Gastrocnemius medialis (tissue), 4 donors: ENCODE results near the gene S100A7A. TPM values are rescaled to one million over a fixed set of nuclear protein-coding genes. Genes with fewer than 3 reads are reported as not detected.

ENCODE experiments used
- ATAC-seq, 2 donors: fragments of 150-250 bp; one replicate each; pipeline ENCODE4 v1.9.1; 2016
- DNase-seq, 2 donors: peaks; one replicate each; pipeline ENCODE4 v3.0.0-alpha.2; 2019
- H3K27ac ChIP-seq, 4 donors: fragments of 200-600 bp; sonication (generic); 1 replicate in 1 of 4; 2 replicates in 3 of 4; pipeline ENCODE4 v1.5.1; 2016 to 2018; ENCODE audit warnings: mild to moderate bottlenecking in 2 of 4, moderate library complexity in 1 of 4
- H3K27me3 ChIP-seq, 3 donors: fragments of 200-600 bp; sonication (generic) in 2 of 3; 1 replicate in 1 of 3; 2 replicates in 2 of 3; pipeline versions ENCODE4 v1.5.1 to v1.6.0; 2016 to 2019; ENCODE audit warnings: mild to moderate bottlenecking in 1 of 3, moderate library complexity in 1 of 3
- H3K36me3 ChIP-seq, 2 donors: fragments of 200-600 bp; sonication (generic) in 1 of 2; one replicate each; pipeline ENCODE4 v1.5.1; 2017 to 2018
- H3K4me1 ChIP-seq, 2 donors: fragments of 200-600 bp; sonication (generic) in 1 of 2; one replicate each; pipeline ENCODE4 v1.5.1; 2016 to 2017; ENCODE audit warnings: mild to moderate bottlenecking in 2 of 2
- H3K4me3 ChIP-seq, 4 donors: fragments of 200-600 bp; sonication (generic) in 3 of 4; 1 replicate in 1 of 4; 2 replicates in 3 of 4; pipeline ENCODE4 v1.5.1; 2016 to 2019; ENCODE audit warnings: mild to moderate bottlenecking in 2 of 4
- H3K9me3 ChIP-seq, 3 donors: fragments of 200-600 bp; sonication (generic) in 2 of 3; 1 replicate in 1 of 3; 2 replicates in 2 of 3; pipeline ENCODE4 v1.5.1; 2016 to 2019
- POLR2A ChIP-seq, 2 donors: fragments of 450-650 bp; IDR thresholded peaks; one replicate each; pipeline ENCODE4 v1.6.1; 2017; ENCODE audit warnings: antibody characterized with exemption in 2 of 2, mild to moderate bottlenecking in 2 of 2, moderate library complexity in 2 of 2
- in situ Hi-C, 4 donors: fragments of 200-750 bp; cut with MboI; loops; one replicate each; pipeline versions ENCODE4 v1.15.0 to v1.8.0; 2017; ENCODE audit warnings: low sequenced_read_pairs in 4 of 4
- intact Hi-C: fragments of 100-400 bp; cut with DNase I; formaldehyde crosslinking; loops from one replicate; pipeline ENCODE4 v1.15.1; 2023; ENCODE audit warnings: low total_unique reads
- total RNA-seq, 4 donors: library from RNA; depleted of rRNA; stranded (reverse); fragments of >200 nt; gene quantifications; one replicate each; pipeline versions ENCODE4 v1.1.0 to v1.2.3, GENCODE V29; 2016
- TF ChIP-seq, protein P1 (sequence below), 5 experiments: fragments of 450-650 bp in 3 of 5; fragments of 200-600 bp in 2 of 5; sonication (generic) in 2 of 5; IDR thresholded peaks in 4 of 5; conservative IDR thresholded peaks in 1 of 5; 1 replicate in 4 of 5; 2 replicates in 1 of 5; pipeline ENCODE4 v1.5.1; 2016 to 2019; ENCODE audit warnings: antibody characterized with exemption in 5 of 5, mild to moderate bottlenecking in 3 of 5, moderate library complexity in 3 of 5

S100A7A gene
- total RNA-seq, 4 donors from 2014 or later = not detected

- no peaks in the 10 kb centered on the region for H3K36me3 ChIP-seq
- intact Hi-C loops = loop anchor here (1.0 to 2.0 kb wide), 2 partner anchors 95 to 171 kb away; no protein-coding TSS in a partner anchor
- in situ Hi-C loops = no loop called here
- no peaks in the 10 kb centered on the region for H3K9me3 ChIP-seq
- H3K27ac ChIP-seq = peak overlapping the region in 1 of 4 donors; percentile 73
- no peak overlapping the region for H3K4me3 ChIP-seq
- TF ChIP-seq, protein P1, sequence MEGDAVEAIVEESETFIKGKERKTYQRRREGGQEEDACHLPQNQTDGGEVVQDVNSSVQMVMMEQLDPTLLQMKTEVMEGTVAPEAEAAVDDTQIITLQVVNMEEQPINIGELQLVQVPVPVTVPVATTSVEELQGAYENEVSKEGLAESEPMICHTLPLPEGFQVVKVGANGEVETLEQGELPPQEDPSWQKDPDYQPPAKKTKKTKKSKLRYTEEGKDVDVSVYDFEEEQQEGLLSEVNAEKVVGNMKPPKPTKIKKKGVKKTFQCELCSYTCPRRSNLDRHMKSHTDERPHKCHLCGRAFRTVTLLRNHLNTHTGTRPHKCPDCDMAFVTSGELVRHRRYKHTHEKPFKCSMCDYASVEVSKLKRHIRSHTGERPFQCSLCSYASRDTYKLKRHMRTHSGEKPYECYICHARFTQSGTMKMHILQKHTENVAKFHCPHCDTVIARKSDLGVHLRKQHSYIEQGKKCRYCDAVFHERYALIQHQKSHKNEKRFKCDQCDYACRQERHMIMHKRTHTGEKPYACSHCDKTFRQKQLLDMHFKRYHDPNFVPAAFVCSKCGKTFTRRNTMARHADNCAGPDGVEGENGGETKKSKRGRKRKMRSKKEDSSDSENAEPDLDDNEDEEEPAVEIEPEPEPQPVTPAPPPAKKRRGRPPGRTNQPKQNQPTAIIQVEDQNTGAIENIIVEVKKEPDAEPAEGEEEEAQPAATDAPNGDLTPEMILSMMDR (IDR thresholded peaks at IDR 0.05 in 4 of 5, conservative IDR thresholded peaks at IDR 0.05 in 1 of 5) = no peak
- H3K27me3 ChIP-seq = no peaks in the 10 kb centered on the region
- H3K4me1 ChIP-seq = peaks cover 8 to 25% of the 10 kb centered on the region in 2 donors
- ATAC-seq = no peak
- no peak for DNase-seq
Measured at GRCh38 chr1:153395776-153396175, 20.5 kb upstream of the S100A7A start.

DNA sequence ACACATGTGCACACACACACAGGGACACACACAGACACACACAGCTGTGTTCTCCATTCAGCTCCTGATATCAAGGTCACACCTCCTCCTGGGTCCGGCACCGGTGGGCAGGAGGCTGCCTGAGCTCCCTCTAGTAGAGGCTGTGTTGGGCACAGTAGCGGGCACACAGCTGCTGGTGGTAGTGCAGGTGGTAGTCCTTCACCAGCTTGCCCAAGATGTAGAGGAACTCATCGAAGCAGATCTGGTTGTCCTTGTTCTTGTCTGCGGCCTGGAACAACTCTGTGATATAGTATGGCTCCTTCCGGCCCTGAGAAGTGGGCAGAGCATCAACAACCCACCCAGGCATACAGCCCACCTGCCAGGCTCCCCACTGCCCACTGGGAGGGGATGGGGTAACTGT, 19.9 kb upstream of the S100A7A start:
- no peak overlapping the region for H3K27ac ChIP-seq
- no peaks in the 10 kb centered on the region for H3K27me3 ChIP-seq
- ATAC-seq = no peak
- in situ Hi-C loops = no loop called here
- H3K36me3 ChIP-seq = no peaks in the 10 kb centered on the region
- H3K4me1 ChIP-seq = peaks cover 3 to 20% of the 10 kb centered on the region in 2 donors
- no peak for TF ChIP-seq POLR2A (IDR thresholded peaks at IDR 0.05)
- intact Hi-C loops = no loop called here
- no peaks in the 10 kb centered on the region for H3K9me3 ChIP-seq
- DNase-seq = no peak
- no peak overlapping the region for H3K4me3 ChIP-seq

DNA sequence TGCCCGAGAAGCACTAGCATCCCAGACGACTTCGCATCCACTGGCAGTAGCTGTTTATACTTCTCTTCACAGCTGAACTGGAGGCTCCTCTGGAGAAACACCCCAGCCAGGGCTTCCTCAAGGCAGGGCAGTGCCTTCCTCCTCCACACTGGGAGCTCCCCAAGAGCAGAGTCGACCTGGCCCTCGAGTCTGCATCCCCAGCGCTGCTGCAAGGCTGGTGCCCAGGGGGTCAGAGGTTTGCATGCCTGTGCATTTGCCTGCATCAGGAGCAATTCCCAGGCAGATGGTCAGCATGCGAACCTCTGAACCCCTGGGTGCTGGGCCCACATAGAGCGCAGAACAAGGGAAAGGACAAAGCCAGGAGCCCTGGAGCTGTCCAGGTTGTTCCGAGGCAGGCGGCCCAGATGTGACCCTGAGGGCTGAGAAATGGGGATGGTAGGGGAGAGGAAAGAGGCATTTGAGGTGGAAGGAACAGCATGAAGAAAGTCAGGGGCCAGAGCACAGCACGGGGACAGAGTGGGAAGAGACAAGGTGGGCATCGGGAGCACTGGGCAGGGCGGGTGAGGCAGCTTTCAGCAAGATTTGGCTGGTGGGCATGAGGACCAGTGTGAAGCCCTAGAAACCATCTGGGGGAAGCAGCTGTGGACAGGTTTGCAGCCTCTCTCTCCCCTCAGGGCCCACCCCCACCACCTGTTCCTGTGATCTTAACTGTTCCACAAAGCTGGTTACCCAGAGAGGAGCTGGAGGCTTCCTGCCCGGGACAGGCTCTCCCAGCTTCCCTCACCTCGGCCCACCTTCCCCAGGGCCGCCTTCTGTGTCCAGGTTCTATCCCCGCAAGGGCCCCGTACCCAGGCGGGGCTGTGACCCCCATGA, 19.0 kb upstream of the S100A7A start:
- in situ Hi-C loops = no loop called here
- no peak for ATAC-seq
- intact Hi-C loops = no loop called here

GRCh38 chr1:153397924-153398651, 18.2 kb upstream of the S100A7A start:
- no peaks in the 10 kb centered on the region for H3K9me3 ChIP-seq
- no peaks in the 10 kb centered on the region for H3K36me3 ChIP-seq
- in situ Hi-C loops = no loop called here
- DNase-seq (no peak), ATAC-seq (no peak)
- TF ChIP-seq POLR2A (IDR thresholded peaks at IDR 0.05) = no peak
- TF ChIP-seq, protein P1 (IDR thresholded peaks at IDR 0.05 in 4 of 5, conservative IDR thresholded peaks at IDR 0.05 in 1 of 5) = no peak
- intact Hi-C loops = no loop called here
- H3K4me3 ChIP-seq = no peak overlapping the region
- H3K27me3 ChIP-seq = no peaks in the 10 kb centered on the region
- peaks cover 0 to 16% of the 10 kb centered on the region in 2 donors for H3K4me1 ChIP-seq
- H3K27ac ChIP-seq = no peak overlapping the region

More for the DNA sequence above, 19.0 kb upstream of the S100A7A start:
- H3K27ac ChIP-seq = no peak overlapping the region
- no peaks in the 10 kb centered on the region for H3K36me3 ChIP-seq
- no peak for DNase-seq
- peaks cover 0 to 16% of the 10 kb centered on the region in 2 donors for H3K4me1 ChIP-seq
- no peaks in the 10 kb centered on the region for H3K9me3 ChIP-seq
- no peak overlapping the region for H3K4me3 ChIP-seq
- TF ChIP-seq, protein P1 (IDR thresholded peaks at IDR 0.05 in 4 of 5, conservative IDR thresholded peaks at IDR 0.05 in 1 of 5) = no peak
- TF ChIP-seq POLR2A (IDR thresholded peaks at IDR 0.05) = no peak
- no peaks in the 10 kb centered on the region for H3K27me3 ChIP-seq
